ENCODE data around the gene PRX.
"Not testable (repeated sequence)": the region's sequence is repeated elsewhere in the genome, so short reads cannot be mapped to it uniquely, and the experiment has no call there.

Gene PRX

GRCh38 chr19:40457048-40457447 lies 43.9 kb upstream of the PRX start:
- ChIA-PET POLR2A (ENCODE audit: low non-redundant PET) (no interaction called here), CTCF (interaction anchor here (0.6 to 1.1 kb wide), 2 partner anchors 30 to 36 kb away, joined by 3 to 6 read pairs; no protein-coding TSS in a partner anchor)
- H3K27ac ChIP-seq: peak overlapping the region; percentile 43
- no peak for DNase-seq (ENCODE audit: low spot score)
- TF ChIP-seq, protein P1, sequence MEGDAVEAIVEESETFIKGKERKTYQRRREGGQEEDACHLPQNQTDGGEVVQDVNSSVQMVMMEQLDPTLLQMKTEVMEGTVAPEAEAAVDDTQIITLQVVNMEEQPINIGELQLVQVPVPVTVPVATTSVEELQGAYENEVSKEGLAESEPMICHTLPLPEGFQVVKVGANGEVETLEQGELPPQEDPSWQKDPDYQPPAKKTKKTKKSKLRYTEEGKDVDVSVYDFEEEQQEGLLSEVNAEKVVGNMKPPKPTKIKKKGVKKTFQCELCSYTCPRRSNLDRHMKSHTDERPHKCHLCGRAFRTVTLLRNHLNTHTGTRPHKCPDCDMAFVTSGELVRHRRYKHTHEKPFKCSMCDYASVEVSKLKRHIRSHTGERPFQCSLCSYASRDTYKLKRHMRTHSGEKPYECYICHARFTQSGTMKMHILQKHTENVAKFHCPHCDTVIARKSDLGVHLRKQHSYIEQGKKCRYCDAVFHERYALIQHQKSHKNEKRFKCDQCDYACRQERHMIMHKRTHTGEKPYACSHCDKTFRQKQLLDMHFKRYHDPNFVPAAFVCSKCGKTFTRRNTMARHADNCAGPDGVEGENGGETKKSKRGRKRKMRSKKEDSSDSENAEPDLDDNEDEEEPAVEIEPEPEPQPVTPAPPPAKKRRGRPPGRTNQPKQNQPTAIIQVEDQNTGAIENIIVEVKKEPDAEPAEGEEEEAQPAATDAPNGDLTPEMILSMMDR (conservative IDR thresholded peaks at IDR 0.05; ENCODE audit: low read depth): no peak

- POLR2A ChIA-PET (ENCODE audit: low non-redundant PET); DNase-seq (ENCODE audit: low spot score); CTCF ChIA-PET: not testable (repeated sequence)
- H3K27ac ChIP-seq: peak overlapping the region; percentile 90
Observed at GRCh38 chr19:40453943-40454342, 40.8 kb upstream of the PRX start.

- DNase-seq (ENCODE audit: low spot score): no peak
- H3K27ac ChIP-seq: peak overlapping the region; percentile 90
- CTCF ChIA-PET: no interaction called here
- TF ChIP-seq, protein P1 (conservative IDR thresholded peaks at IDR 0.05; ENCODE audit: low read depth): no peak
- POLR2A ChIA-PET (ENCODE audit: low non-redundant PET): no interaction called here
Observed at GRCh38 chr19:40453151-40453735, 40.1 kb upstream of the PRX start.

DNA sequence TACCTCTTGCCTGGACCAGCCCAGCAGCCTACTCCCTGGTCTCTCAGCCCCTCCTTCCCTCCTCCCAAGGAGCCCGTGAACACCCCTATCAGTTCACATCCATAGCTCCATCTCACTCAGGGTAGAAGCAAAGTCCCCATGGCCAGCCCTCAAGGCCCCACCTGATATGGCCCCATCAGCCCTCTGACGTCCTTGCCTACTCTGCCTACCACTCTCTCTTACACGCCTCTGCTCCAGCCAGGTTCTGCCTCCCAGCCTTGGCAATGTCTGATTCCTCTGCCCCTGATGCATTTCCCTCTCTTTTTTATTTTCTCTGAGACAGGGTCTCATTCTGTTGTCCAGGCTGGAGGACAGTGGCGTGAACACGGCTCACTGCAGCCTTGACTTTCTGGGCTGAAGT lies 38.8 kb upstream of the PRX start:
- POLR2A ChIA-PET (ENCODE audit: low non-redundant PET): no interaction called here
- CTCF ChIA-PET: interaction anchor here (0.7 kb wide), 1 partner anchor 723 kb away, joined by 3 read pairs; no protein-coding TSS in a partner anchor
- TF ChIP-seq, protein P1 (conservative IDR thresholded peaks at IDR 0.05; ENCODE audit: low read depth): no peak

GRCh38 chr19:40450664-40451063 lies 37.5 kb upstream of the PRX start:
- TF ChIP-seq, protein P1 (conservative IDR thresholded peaks at IDR 0.05; ENCODE audit: low read depth): no peak
- no peak for DNase-seq (ENCODE audit: low spot score)
- no peak overlapping the region for H3K27ac ChIP-seq
- POLR2A ChIA-PET (ENCODE audit: low non-redundant PET): no interaction called here
- CTCF ChIA-PET: interaction anchor here (0.6 kb wide), 1 partner anchor 13 kb away, joined by 3 read pairs; no protein-coding TSS in a partner anchor

More for the DNA sequence above, 38.8 kb upstream of the PRX start:
- peak overlapping the region; percentile 90 for H3K27ac ChIP-seq
- DNase-seq (ENCODE audit: low spot score): no peak

GRCh38 chr19:40449506-40449905 lies 36.3 kb upstream of the PRX start:
- ChIA-PET CTCF (interaction anchor here (1.3 kb wide), 1 partner anchor 14 kb away, joined by 7 read pairs; no protein-coding TSS in a partner anchor), POLR2A (ENCODE audit: low non-redundant PET) (no interaction called here)
- TF ChIP-seq, protein P1 (conservative IDR thresholded peaks at IDR 0.05; ENCODE audit: low read depth): no peak
- no peak overlapping the region; the same call in 1 of the 2 replicates for H3K27ac ChIP-seq
- no peak for DNase-seq (ENCODE audit: low spot score)

GRCh38 chr19:40446263-40446784 lies 33.1 kb upstream of the PRX start:
- ChIA-PET POLR2A (ENCODE audit: low non-redundant PET) (no interaction called here), CTCF (interaction anchor here (0.6 kb wide), 1 partner anchor 174 kb away, joined by 3 read pairs; no protein-coding TSS in a partner anchor)
- TF ChIP-seq, protein P1 (conservative IDR thresholded peaks at IDR 0.05; ENCODE audit: low read depth): no peak
- H3K27ac ChIP-seq: peak overlapping the region; percentile 96
- DNase-seq (ENCODE audit: low spot score): no peak

Measured in RWPE1 (cell line).